ENCODE data around the gene TXLNG. TPM values are rescaled to one million over a fixed set of nuclear protein-coding genes. Genes with fewer than 3 reads are reported as not detected.

TXLNG gene
- total RNA-seq, 1 experiment from 2014 or later, result 31.1 TPM

GRCh38 chrX:16825264-16826035 is 39.2 kb downstream of the TXLNG start (continued):
- TF ChIP-seq, protein P1, sequence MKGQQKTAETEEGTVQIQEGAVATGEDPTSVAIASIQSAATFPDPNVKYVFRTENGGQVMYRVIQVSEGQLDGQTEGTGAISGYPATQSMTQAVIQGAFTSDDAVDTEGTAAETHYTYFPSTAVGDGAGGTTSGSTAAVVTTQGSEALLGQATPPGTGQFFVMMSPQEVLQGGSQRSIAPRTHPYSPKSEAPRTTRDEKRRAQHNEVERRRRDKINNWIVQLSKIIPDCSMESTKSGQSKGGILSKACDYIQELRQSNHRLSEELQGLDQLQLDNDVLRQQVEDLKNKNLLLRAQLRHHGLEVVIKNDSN (CRISPR knock-in tag; IDR thresholded peaks at IDR 0.05), result no peak
- TF ChIP-seq ZNF416 (CRISPR knock-in tag; IDR thresholded peaks at IDR 0.05), result no peak
- TF ChIP-seq SMAD4 (CRISPR knock-in tag; IDR thresholded peaks at IDR 0.05), result no peak
- TF ChIP-seq, protein P2, sequence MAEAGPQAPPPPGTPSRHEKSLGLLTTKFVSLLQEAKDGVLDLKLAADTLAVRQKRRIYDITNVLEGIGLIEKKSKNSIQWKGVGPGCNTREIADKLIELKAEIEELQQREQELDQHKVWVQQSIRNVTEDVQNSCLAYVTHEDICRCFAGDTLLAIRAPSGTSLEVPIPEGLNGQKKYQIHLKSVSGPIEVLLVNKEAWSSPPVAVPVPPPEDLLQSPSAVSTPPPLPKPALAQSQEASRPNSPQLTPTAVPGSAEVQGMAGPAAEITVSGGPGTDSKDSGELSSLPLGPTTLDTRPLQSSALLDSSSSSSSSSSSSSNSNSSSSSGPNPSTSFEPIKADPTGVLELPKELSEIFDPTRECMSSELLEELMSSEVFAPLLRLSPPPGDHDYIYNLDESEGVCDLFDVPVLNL (CRISPR knock-in tag; IDR thresholded peaks at IDR 0.05; ENCODE audit: borderline replicate concordance, low read depth), result no peak

DNA sequence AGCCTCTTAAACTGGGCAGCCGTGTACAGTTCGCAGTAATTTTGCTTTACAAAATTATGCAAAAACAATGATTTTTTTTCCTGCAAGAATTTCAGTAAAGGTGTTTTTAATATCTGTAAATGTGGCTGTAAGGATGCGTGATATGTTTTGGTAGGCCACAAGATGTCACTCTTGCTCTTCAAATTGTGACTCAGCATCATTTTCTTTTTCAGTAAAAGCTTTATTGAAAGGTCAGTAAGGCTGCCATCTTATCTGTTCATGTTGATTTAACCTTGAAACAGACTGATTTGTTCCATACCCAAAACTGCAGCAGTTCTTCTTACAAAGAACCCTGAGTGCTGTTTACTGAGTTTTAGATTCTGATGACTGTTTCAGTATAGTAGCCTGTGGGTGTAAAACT is 39.9 kb downstream of the TXLNG start:
- peaks cover 23% of the 10 kb centered on the region for H3K4me1 Mint-ChIP-seq
- peaks cover 23% of the 10 kb centered on the region for H3K36me3 Mint-ChIP-seq
- POLR2A ChIA-PET, result no interaction called here
- no peaks in the 10 kb centered on the region for H3K27me3 Mint-ChIP-seq (ENCODE audit: low read depth)
- H3K9me3 Mint-ChIP-seq, result no peaks in the 10 kb centered on the region
- no peak overlapping the region for H3K27ac Mint-ChIP-seq
- CTCF ChIA-PET, result interaction anchor here (0.7 to 2.2 kb wide), 5 partner anchors 9 to 220 kb away, joined by 3 to 11 read pairs (median 5); no protein-coding TSS in a partner anchor
- ATAC-seq (no peak), DNase-seq (ENCODE audit: low spot score) (no peak)
- no peak overlapping the region for H3K4me3 Mint-ChIP-seq
- TF ChIP-seq, protein P3, sequence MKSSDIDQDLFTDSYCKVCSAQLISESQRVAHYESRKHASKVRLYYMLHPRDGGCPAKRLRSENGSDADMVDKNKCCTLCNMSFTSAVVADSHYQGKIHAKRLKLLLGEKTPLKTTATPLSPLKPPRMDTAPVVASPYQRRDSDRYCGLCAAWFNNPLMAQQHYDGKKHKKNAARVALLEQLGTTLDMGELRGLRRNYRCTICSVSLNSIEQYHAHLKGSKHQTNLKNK (CRISPR knock-in tag; IDR thresholded peaks at IDR 0.05), result no peak
- 0 out of 2 replicates have a peak, but pooled peaks have one; percentile 32 for TF ChIP-seq NFE2L1 (CRISPR knock-in tag; IDR thresholded peaks at IDR 0.05)

DNA sequence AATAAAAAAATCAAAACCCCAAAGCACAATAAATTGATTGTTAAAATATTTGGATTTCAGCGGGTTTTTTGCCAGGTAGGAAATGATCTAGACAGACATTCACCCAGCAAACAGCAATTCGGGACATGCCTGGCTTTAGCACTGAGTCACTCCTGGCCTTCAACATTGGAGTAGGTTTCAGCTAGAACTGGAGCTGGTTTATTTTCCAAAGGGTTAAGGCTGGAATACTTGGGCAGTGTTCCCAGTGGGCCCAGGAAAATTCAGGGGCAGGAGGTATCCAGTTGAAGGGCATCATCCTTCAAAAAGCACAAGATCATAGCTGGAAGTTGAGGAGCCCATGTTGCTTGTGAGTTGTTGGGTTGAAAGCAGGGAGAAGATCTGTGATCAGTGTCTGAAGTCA is 41.0 kb downstream of the TXLNG start:
- POLR2A ChIA-PET, result no interaction called here
- CTCF ChIA-PET, result interaction anchor here (2.2 kb wide), 1 partner anchor 219 kb away, joined by 11 read pairs; no protein-coding TSS in a partner anchor
- H3K36me3 Mint-ChIP-seq, result peaks cover 25% of the 10 kb centered on the region
- peaks cover 23% of the 10 kb centered on the region for H3K4me1 Mint-ChIP-seq
- no peaks in the 10 kb centered on the region for H3K27me3 Mint-ChIP-seq (ENCODE audit: low read depth)
- no peak overlapping the region for H3K4me3 Mint-ChIP-seq
- H3K27ac Mint-ChIP-seq, result no peak overlapping the region
- DNase-seq (ENCODE audit: low spot score) (no peak), ATAC-seq (no peak)
- H3K9me3 Mint-ChIP-seq, result no peaks in the 10 kb centered on the region
- TF ChIP-seq GTF2I (CRISPR knock-in tag; conservative IDR thresholded peaks at IDR 0.05) (no peak), MYBL2 (CRISPR knock-in tag; IDR thresholded peaks at IDR 0.05) (no peak), ATF1 (CRISPR knock-in tag; IDR thresholded peaks at IDR 0.05) (no peak), FOXK1 (CRISPR knock-in tag; IDR thresholded peaks at IDR 0.05) (no peak), NR1H2 (CRISPR knock-in tag; IDR thresholded peaks at IDR 0.05) (no peak), NR2C2 (CRISPR knock-in tag; IDR thresholded peaks at IDR 0.05) (no peak), RELA (CRISPR knock-in tag; IDR thresholded peaks at IDR 0.05; ENCODE audit: borderline replicate concordance) (no peak), TP53 (CRISPR knock-in tag; IDR thresholded peaks at IDR 0.05) (no peak), PRDM15 (CRISPR knock-in tag; IDR thresholded peaks at IDR 0.05) (no peak), ARID4B (CRISPR knock-in tag; IDR thresholded peaks at IDR 0.05; ENCODE audit: borderline replicate concordance) (no peak)
- TF ChIP-seq, protein P4, sequence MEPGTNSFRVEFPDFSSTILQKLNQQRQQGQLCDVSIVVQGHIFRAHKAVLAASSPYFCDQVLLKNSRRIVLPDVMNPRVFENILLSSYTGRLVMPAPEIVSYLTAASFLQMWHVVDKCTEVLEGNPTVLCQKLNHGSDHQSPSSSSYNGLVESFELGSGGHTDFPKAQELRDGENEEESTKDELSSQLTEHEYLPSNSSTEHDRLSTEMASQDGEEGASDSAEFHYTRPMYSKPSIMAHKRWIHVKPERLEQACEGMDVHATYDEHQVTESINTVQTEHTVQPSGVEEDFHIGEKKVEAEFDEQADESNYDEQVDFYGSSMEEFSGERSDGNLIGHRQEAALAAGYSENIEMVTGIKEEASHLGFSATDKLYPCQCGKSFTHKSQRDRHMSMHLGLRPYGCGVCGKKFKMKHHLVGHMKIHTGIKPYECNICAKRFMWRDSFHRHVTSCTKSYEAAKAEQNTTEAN (CRISPR knock-in tag; IDR thresholded peaks at IDR 0.05), result no peak
- TF ChIP-seq, protein P5, sequence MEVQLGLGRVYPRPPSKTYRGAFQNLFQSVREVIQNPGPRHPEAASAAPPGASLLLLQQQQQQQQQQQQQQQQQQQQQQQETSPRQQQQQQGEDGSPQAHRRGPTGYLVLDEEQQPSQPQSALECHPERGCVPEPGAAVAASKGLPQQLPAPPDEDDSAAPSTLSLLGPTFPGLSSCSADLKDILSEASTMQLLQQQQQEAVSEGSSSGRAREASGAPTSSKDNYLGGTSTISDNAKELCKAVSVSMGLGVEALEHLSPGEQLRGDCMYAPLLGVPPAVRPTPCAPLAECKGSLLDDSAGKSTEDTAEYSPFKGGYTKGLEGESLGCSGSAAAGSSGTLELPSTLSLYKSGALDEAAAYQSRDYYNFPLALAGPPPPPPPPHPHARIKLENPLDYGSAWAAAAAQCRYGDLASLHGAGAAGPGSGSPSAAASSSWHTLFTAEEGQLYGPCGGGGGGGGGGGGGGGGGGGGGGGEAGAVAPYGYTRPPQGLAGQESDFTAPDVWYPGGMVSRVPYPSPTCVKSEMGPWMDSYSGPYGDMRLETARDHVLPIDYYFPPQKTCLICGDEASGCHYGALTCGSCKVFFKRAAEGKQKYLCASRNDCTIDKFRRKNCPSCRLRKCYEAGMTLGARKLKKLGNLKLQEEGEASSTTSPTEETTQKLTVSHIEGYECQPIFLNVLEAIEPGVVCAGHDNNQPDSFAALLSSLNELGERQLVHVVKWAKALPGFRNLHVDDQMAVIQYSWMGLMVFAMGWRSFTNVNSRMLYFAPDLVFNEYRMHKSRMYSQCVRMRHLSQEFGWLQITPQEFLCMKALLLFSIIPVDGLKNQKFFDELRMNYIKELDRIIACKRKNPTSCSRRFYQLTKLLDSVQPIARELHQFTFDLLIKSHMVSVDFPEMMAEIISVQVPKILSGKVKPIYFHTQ (CRISPR knock-in tag; IDR thresholded peaks at IDR 0.05), result no peak

Measured in WTC11 (cell line).